ENCODE results near the gene MARCHF7. TPM values are rescaled to one million over a fixed set of nuclear protein-coding genes. Genes with fewer than 3 reads are reported as not detected.

MARCHF7 gene
- total and polyA plus RNA-seq, 2 experiments from 2014 or later, result 71.2 to 166 TPM

- no peaks in the 10 kb centered on the region for H3K27me3 ChIP-seq
- H3K36me3 ChIP-seq (replicated peaks; ENCODE audit: insufficient read depth, low read depth), result no peaks in the 10 kb centered on the region
- H3K9me2 ChIP-seq (replicated peaks; ENCODE audit: insufficient read depth), result no peaks in the 10 kb centered on the region
- DNase-seq (ENCODE audit: low spot score), result no peak
- H3K9me3 ChIP-seq (ENCODE audit: low read depth), result no peaks in the 10 kb centered on the region
- TF ChIP-seq EZH2phosphoT487 (IDR thresholded peaks at IDR 0.05; ENCODE audit: low read depth, severe bottlenecking, unreplicated experiment), result no peak
- TF ChIP-seq EZH2 (IDR thresholded peaks at IDR 0.05; ENCODE audit: borderline replicate concordance), result no peak
- no peak for TF ChIP-seq CTCF (IDR thresholded peaks at IDR 0.05; ENCODE audit: poor library complexity)
- H3K27ac ChIP-seq, result peak overlapping the region; percentile 99
- peaks cover 36% of the 10 kb centered on the region for H4K20me1 ChIP-seq (ENCODE audit: insufficient read depth, poor library complexity, severe bottlenecking)
- peak overlapping the region; percentile 96 for H3K4me3 ChIP-seq
- WGBS (ENCODE audit: low lambda C conversion rate, missing lambda C conversion rate), result 3% methylated on average over 7 of the region's 10 CpGs
- peak overlapping the region; percentile 76 for H3K4me2 ChIP-seq
- H3K4me1 ChIP-seq (ENCODE audit: insufficient read depth), result peaks cover 21% of the 10 kb centered on the region
- H3K79me2 ChIP-seq, result peaks cover 42% of the 10 kb centered on the region
- H2AFZ ChIP-seq, result peak overlapping the region; percentile 82
Measured at GRCh38 chr2:159711562-159712142, 654 bp upstream of the MARCHF7 start.

- Histone ChIP-seq H3K27ac (peak overlapping the region; percentile 99), H3K4me2 (peak overlapping the region; percentile 78), H3K9me3 (ENCODE audit: low read depth) (no peaks in the 10 kb centered on the region), H3K36me3 (replicated peaks; ENCODE audit: insufficient read depth, low read depth) (no peaks in the 10 kb centered on the region), H2AFZ (peak overlapping the region; percentile 72), H3K9me2 (replicated peaks; ENCODE audit: insufficient read depth) (no peaks in the 10 kb centered on the region), H3K27me3 (no peaks in the 10 kb centered on the region), H3K4me3 (peak overlapping the region; percentile 96), H4K20me1 (ENCODE audit: insufficient read depth, poor library complexity, severe bottlenecking) (peaks cover 50% of the 10 kb centered on the region), H3K4me1 (ENCODE audit: insufficient read depth) (peaks cover 21% of the 10 kb centered on the region), H3K79me2 (peaks cover 55% of the 10 kb centered on the region)
- no peak for DNase-seq (ENCODE audit: low spot score)
- TF ChIP-seq CTCF (IDR thresholded peaks at IDR 0.05; ENCODE audit: poor library complexity) (no peak), EZH2 (IDR thresholded peaks at IDR 0.05; ENCODE audit: borderline replicate concordance) (no peak), EZH2phosphoT487 (IDR thresholded peaks at IDR 0.05; ENCODE audit: low read depth, severe bottlenecking, unreplicated experiment) (no peak)
- WGBS (ENCODE audit: low lambda C conversion rate, missing lambda C conversion rate), result 2% methylated on average over 31 of the region's 32 CpGs
Measured at GRCh38 chr2:159712929-159713420, 669 bp downstream of the MARCHF7 start.

- Histone ChIP-seq H3K4me1 (ENCODE audit: insufficient read depth) (peaks cover 21% of the 10 kb centered on the region), H3K9me2 (replicated peaks; ENCODE audit: insufficient read depth) (no peaks in the 10 kb centered on the region), H3K27me3 (no peaks in the 10 kb centered on the region), H2AFZ (no peak overlapping the region), H3K79me2 (peaks cover 63% of the 10 kb centered on the region), H4K20me1 (ENCODE audit: insufficient read depth, poor library complexity, severe bottlenecking) (peaks cover 57% of the 10 kb centered on the region), H3K4me2 (peak overlapping the region; percentile 78), H3K36me3 (replicated peaks; ENCODE audit: insufficient read depth, low read depth) (no peaks in the 10 kb centered on the region), H3K9me3 (ENCODE audit: low read depth) (no peaks in the 10 kb centered on the region), H3K4me3 (peak overlapping the region; percentile 96), H3K27ac (peak overlapping the region; percentile 99)
- no peak for TF ChIP-seq CTCF (IDR thresholded peaks at IDR 0.05; ENCODE audit: poor library complexity)
- no peak for TF ChIP-seq EZH2phosphoT487 (IDR thresholded peaks at IDR 0.05; ENCODE audit: low read depth, severe bottlenecking, unreplicated experiment)
- TF ChIP-seq EZH2 (IDR thresholded peaks at IDR 0.05; ENCODE audit: borderline replicate concordance), result no peak
- 40% methylated on average over 5 of the region's 5 CpGs for WGBS (ENCODE audit: low lambda C conversion rate, missing lambda C conversion rate)
- no peak for DNase-seq (ENCODE audit: low spot score)
Measured at GRCh38 chr2:159713631-159714246, 1.4 kb downstream of the MARCHF7 start.

Measured in hepatocyte (in vitro differentiated cells).